ENCODE data around the gene KIT.

Gene KIT

GRCh38 chr4:54661686-54662085 lies 3.9 kb downstream of the KIT start:
- peak; percentile 95 for DNase-seq

GRCh38 chr4:54662123-54662522 lies 4.4 kb downstream of the KIT start:
- no peak overlapping the region for H3K4me3 ChIP-seq (ENCODE audit: low read depth, low read length)
- H3K27me3 ChIP-seq (replicated peaks), result no peaks in the 10 kb centered on the region
- H3K36me3 ChIP-seq (replicated peaks), result no peaks in the 10 kb centered on the region
- TF ChIP-seq CTCF (IDR thresholded peaks at IDR 0.05; ENCODE audit: low read depth, low read length, missing control alignments), result no peak
- no peak for DNase-seq
- peak overlapping the region; percentile 99 for H3K27ac ChIP-seq
- in situ Hi-C loops (cut with HindIII; ENCODE audit: low pct_ligation_motif_present, low sequenced_read_pairs), result no loop called here

More at GRCh38 chr4:54661686-54662085, 3.9 kb downstream of the KIT start:
- Histone ChIP-seq H3K27ac (peak overlapping the region; percentile 99), H3K36me3 (replicated peaks) (no peaks in the 10 kb centered on the region), H3K4me3 (ENCODE audit: low read depth, low read length) (no peak overlapping the region), H3K27me3 (replicated peaks) (no peaks in the 10 kb centered on the region)
- in situ Hi-C loops (cut with HindIII; ENCODE audit: low pct_ligation_motif_present, low sequenced_read_pairs), result no loop called here
- TF ChIP-seq CTCF (IDR thresholded peaks at IDR 0.05; ENCODE audit: low read depth, low read length, missing control alignments), result no peak

- in situ Hi-C loops (cut with HindIII; ENCODE audit: low pct_ligation_motif_present, low sequenced_read_pairs), result no loop called here
- TF ChIP-seq CTCF (IDR thresholded peaks at IDR 0.05; ENCODE audit: low read depth, low read length, missing control alignments), result no peak
- Histone ChIP-seq H3K36me3 (replicated peaks) (no peaks in the 10 kb centered on the region), H3K4me3 (ENCODE audit: low read depth, low read length) (no peak overlapping the region), H3K27ac (no peak overlapping the region), H3K27me3 (replicated peaks) (no peaks in the 10 kb centered on the region)
- DNase-seq, result no peak
These were observed 5.3 kb downstream of the KIT start for GRCh38 chr4:54662901-54663585.

- no peaks in the 10 kb centered on the region for H3K27me3 ChIP-seq (replicated peaks)
- in situ Hi-C loops (cut with HindIII; ENCODE audit: low pct_ligation_motif_present, low sequenced_read_pairs), result no loop called here
- no peak for TF ChIP-seq CTCF (IDR thresholded peaks at IDR 0.05; ENCODE audit: low read depth, low read length, missing control alignments)
- H3K4me3 ChIP-seq (ENCODE audit: low read depth, low read length), result no peak overlapping the region
- no peak overlapping the region for H3K27ac ChIP-seq
- DNase-seq, result no peak
- no peaks in the 10 kb centered on the region for H3K36me3 ChIP-seq (replicated peaks)
These were observed 6.6 kb downstream of the KIT start for GRCh38 chr4:54664400-54664799.

GRCh38 chr4:54668014-54668611 lies 10.4 kb downstream of the KIT start:
- Histone ChIP-seq H3K27me3 (replicated peaks) (no peaks in the 10 kb centered on the region), H3K27ac (no peak overlapping the region), H3K36me3 (replicated peaks) (no peaks in the 10 kb centered on the region), H3K4me3 (ENCODE audit: low read depth, low read length) (no peak overlapping the region)
- DNase-seq, result no peak
- in situ Hi-C loops (cut with HindIII; ENCODE audit: low pct_ligation_motif_present, low sequenced_read_pairs), result no loop called here
- no peak for TF ChIP-seq CTCF (IDR thresholded peaks at IDR 0.05; ENCODE audit: low read depth, low read length, missing control alignments)
